A549 (cell line): ENCODE results near the gene CIBAR2. TPM values are rescaled to one million over a fixed set of nuclear protein-coding genes. Genes with fewer than 3 reads are reported as not detected.
A peak's percentile ranks its signal among the peaks of the same experiment; 100 is the strongest.

Experiments
- ATAC-seq, 2 experiments: fragments of 200-7000 bp in 1 of 2; fragments of >200 bp in 1 of 2; cut with Nextera tagmentation in 1 of 2; cut with Tn5 transposase in 1 of 2; 3 replicates each; pipeline versions ENCODE4 v1.8.0 to v1.9.1; 2018 to 2020; ENCODE audit warnings: mild to moderate bottlenecking in 1 of 2, moderate library complexity in 1 of 2
- CTCF ChIA-PET: fragments of 300-600 bp; sonication (Branson Sonifier 250); formaldehyde crosslinking; extraction: SDS; loops from one replicate; lab custom pipeline; 2021; ENCODE audit warnings: antibody characterized with exemption, inconsistent platforms; lab: Yijun Ruan, JAX
- POLR2A ChIA-PET: fragments of 350-600 bp; formaldehyde crosslinking; extraction: SDS; loops from one replicate; lab custom pipeline; 2021; ENCODE audit warnings: antibody characterized with exemption, inconsistent platforms; lab: Yijun Ruan, JAX
- DNase-seq, 2 experiments: peaks; one replicate each; pipeline versions ENCODE4 v3.0.0 to v3.0.0-alpha.2; 2011 to 2016; ENCODE audit warnings: low read depth in 1 of 2, low spot score in 1 of 2
- FAIRE-seq: peaks from 2 replicates; lab custom pipeline; 2011; peaks lifted over from hg19 to GRCh38; lab: Jason Lieb, UNC
- H3K27ac ChIP-seq, 2 experiments: fragments of >200 bp; sonication (Bioruptor Twin); formaldehyde crosslinking; 3 replicates each; pipeline ENCODE4 v1.5.1; 2016 to 2017
- H3K4me1 ChIP-seq: fragments of >200 bp; sonication (Bioruptor Twin); formaldehyde crosslinking; 3 replicates; pipeline ENCODE4 v1.6.1; 2016
- H3K4me2 ChIP-seq: fragments of >200 bp; sonication (Bioruptor Twin); formaldehyde crosslinking; 3 replicates; pipeline ENCODE4 v1.6.1; 2016
- H3K4me3 ChIP-seq: fragments of >200 bp; sonication (Bioruptor Twin); formaldehyde crosslinking; 3 replicates; pipeline ENCODE4 v1.5.1; 2016
- H3K9me3 ChIP-seq: fragments of >200 bp; sonication (Bioruptor Twin); formaldehyde crosslinking; 3 replicates; pipeline ENCODE4 v1.6.1; 2016
- CBX2 ChIP-seq: fragments of 200-600 bp; sonication (generic); IDR thresholded peaks from 2 replicates; pipeline ENCODE4 v1.6.1; 2016; ENCODE audit warnings: low read depth, mild to moderate bottlenecking, borderline replicate concordance
- CEBPB ChIP-seq, 2 experiments: fragments of >200 bp in 1 of 2; sonication (Bioruptor Twin) in 1 of 2; formaldehyde crosslinking in 1 of 2; IDR thresholded peaks; 2 replicates each; pipeline ENCODE4 v1.6.1; 2012 to 2016
- CHD2 ChIP-seq: fragments of 150-350 bp; IDR thresholded peaks from 2 replicates; pipeline ENCODE4 v1.6.1; 2014; ENCODE audit warnings: low read length; ENCODE audit not compliant: partially characterized antibody
- EHF ChIP-seq: fragments of 250-450 bp; sonication (Bioruptor Pico); IDR thresholded peaks from 2 replicates; pipeline ENCODE4 v1.5.0; 2020; ENCODE audit warnings: mild to moderate bottlenecking
- FOSB ChIP-seq: fragments of 250-450 bp; sonication (Bioruptor Pico); IDR thresholded peaks from 2 replicates; pipeline ENCODE4 v1.5.0; 2020; ENCODE audit warnings: mild to moderate bottlenecking, moderate library complexity
- FOSL2 ChIP-seq, 2 experiments: fragments of 450-650 bp in 1 of 2; fragments of >200 bp in 1 of 2; sonication (Bioruptor Twin) in 1 of 2; formaldehyde crosslinking; IDR thresholded peaks; 2 replicates each; pipeline versions ENCODE4 v1.5.0 to v1.6.1; 2016 to 2020; ENCODE audit warnings: mild to moderate bottlenecking in 1 of 2, moderate library complexity in 1 of 2
- HEYL ChIP-seq: fragments of 250-450 bp; sonication (Bioruptor Pico); IDR thresholded peaks from 2 replicates; pipeline ENCODE4 v1.8.0; 2021; ENCODE audit warnings: mild to moderate bottlenecking, moderate library complexity
- JUNB ChIP-seq: fragments of >200 bp; sonication (Bioruptor Twin); formaldehyde crosslinking; IDR thresholded peaks from 2 replicates; pipeline ENCODE4 v1.6.1; 2016
- MAZ ChIP-seq: fragments of 150-350 bp; IDR thresholded peaks from 2 replicates; pipeline ENCODE4 v1.6.1; 2014; ENCODE audit warnings: antibody characterized with exemption, low read depth, low read length, borderline replicate concordance
- MYC ChIP-seq: IDR thresholded peaks from 2 replicates; pipeline ENCODE4 v1.6.1; 2012; ENCODE audit warnings: mild to moderate bottlenecking, inconsistent platforms, low read length, improper control_type of control experiment, borderline replicate concordance
- NFE2L2 ChIP-seq: fragments of 150-350 bp; conservative IDR thresholded peaks from 2 replicates; pipeline ENCODE4 v1.6.1; 2014; ENCODE audit warnings: low read length
- RAD21 ChIP-seq, 2 experiments: fragments of >200 bp in 1 of 2; sonication (Bioruptor Twin) in 1 of 2; formaldehyde crosslinking in 1 of 2; IDR thresholded peaks in 1 of 2; conservative IDR thresholded peaks in 1 of 2; 2 replicates in 1 of 2; 3 replicates in 1 of 2; pipeline ENCODE4 v1.6.1; 2012 to 2018; ENCODE audit warnings: inconsistent platforms in 1 of 2
- RARB ChIP-seq: fragments of 250-450 bp; sonication (Bioruptor Pico); IDR thresholded peaks from 2 replicates; pipeline ENCODE4 v1.8.0; 2021; ENCODE audit warnings: mild to moderate bottlenecking, moderate library complexity
- RCOR1 ChIP-seq: fragments of 150-350 bp; IDR thresholded peaks from 2 replicates; pipeline ENCODE4 v1.6.1; 2014; ENCODE audit warnings: antibody characterized with exemption, low read length, low read depth
- TP53 ChIP-seq: fragments of 250-450 bp; sonication (Bioruptor Pico); IDR thresholded peaks from 2 replicates; pipeline ENCODE4 v1.5.0; 2021; ENCODE audit warnings: mild to moderate bottlenecking, moderate library complexity
- ZC3H11A ChIP-seq: fragments of 450-650 bp; IDR thresholded peaks from 2 replicates; pipeline ENCODE4 v1.6.1; 2014; ENCODE audit warnings: antibody characterized with exemption, mild to moderate bottlenecking
- ZFP36 ChIP-seq: fragments of 450-650 bp; IDR thresholded peaks from 2 replicates; pipeline ENCODE4 v1.6.1; 2014; ENCODE audit warnings: borderline replicate concordance; ENCODE audit not compliant: partially characterized antibody
- WGBS: methylation state at CpG from one replicate; pipeline ENCODE4 v1.1.6; 2017; ENCODE audit errors: missing lambda C conversion rate; 5-methylcytosine and 5-hydroxymethylcytosine counted together
- polyA plus RNA-seq, 4 experiments: library from polyadenylated mRNA; depleted of rRNA in 3 of 4; stranded (reverse); fragments of >200 nt; fragmentation: RNase III in 1 of 4; extraction: RNeasy Plus Mini Kit Qiagen cat#74134 plus additional on column Dnase treatment in 1 of 4; gene quantifications; 2 replicates in 3 of 4; 3 replicates in 1 of 4; pipeline ENCODE4 v1.2.3, GENCODE V29; 2011 to 2017
- TF ChIP-seq, protein P1 (sequence below): fragments of 250-450 bp; sonication (Bioruptor Pico); IDR thresholded peaks from 2 replicates; pipeline ENCODE4 v1.5.0; 2020; ENCODE audit warnings: low read depth, mild to moderate bottlenecking, moderate library complexity
- TF ChIP-seq, protein P2 (sequence below): IDR thresholded peaks from 2 replicates; pipeline ENCODE4 v1.6.1; 2012; ENCODE audit warnings: low read depth, borderline replicate concordance
- TF ChIP-seq, protein P3 (sequence below): fragments of >200 bp; sonication (Bioruptor Twin); formaldehyde crosslinking; IDR thresholded peaks from 3 replicates; pipeline ENCODE4 v1.6.1; 2016
- TF ChIP-seq, protein P4 (sequence below): fragments of 150-350 bp; IDR thresholded peaks from 2 replicates; pipeline ENCODE4 v1.6.1; 2014; ENCODE audit warnings: low read depth, mild to moderate bottlenecking, low read length

The CIBAR2 gene
- polyA plus RNA-seq, 2 of the 4 experiments (the other 2 are of a cell fraction) = not detected

DNA sequence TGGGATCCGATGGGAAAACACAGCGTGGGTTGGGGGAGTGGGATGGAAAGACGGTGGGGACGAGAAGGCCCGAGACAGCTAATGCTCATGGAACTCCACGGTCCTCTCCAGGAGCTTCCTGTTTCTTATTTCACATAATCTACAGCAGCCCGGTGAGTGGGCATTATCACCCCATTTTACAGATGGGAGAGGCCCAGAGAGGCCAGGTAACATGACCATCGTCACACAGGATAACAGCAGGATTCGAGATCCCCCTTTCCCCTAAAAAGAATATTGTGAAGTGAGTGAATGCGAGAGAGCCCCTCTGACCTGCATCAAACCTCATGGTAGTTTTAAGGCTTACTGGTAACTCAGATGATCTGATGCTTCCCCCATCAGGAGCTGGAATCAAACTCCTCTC lies 12.0 kb downstream of the CIBAR2 start:
- POLR2A ChIA-PET = no interaction called here
- no peak for DNase-seq
- no peak for ATAC-seq

DNA sequence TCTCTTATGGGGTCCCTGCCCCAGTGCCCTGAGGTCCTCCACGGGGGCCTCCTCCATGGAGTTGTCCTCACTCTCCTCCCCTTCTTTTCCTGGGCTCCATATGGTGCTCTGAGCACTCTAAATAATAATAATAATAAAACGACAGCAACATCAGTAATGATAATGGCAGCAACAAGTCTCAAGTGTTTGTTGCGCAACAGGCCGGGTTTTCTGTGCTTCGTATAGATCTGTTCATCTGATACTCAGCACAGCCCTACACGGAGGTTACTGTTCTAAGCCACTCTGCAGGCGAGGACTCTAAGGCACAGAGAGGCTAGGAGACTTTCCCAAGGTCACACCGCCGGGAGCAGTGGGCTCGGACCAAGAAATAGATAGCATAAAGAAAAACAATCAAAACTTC lies 13.7 kb downstream of the CIBAR2 start:
- POLR2A ChIA-PET = no interaction called here
- Histone ChIP-seq H3K4me2 (no peak overlapping the region), H3K9me3 (no peaks in the 10 kb centered on the region), H3K4me3 (no peak overlapping the region), H3K4me1 (no peaks in the 10 kb centered on the region), H3K27ac (no peak overlapping the region)
- DNase-seq = no peak
- FAIRE-seq = no peak
- CTCF ChIA-PET = interaction anchor here (1.3 to 4.8 kb wide), 3 partner anchors 10 to 16 kb away, joined by 3 to 26 read pairs (median 7); no protein-coding TSS in a partner anchor
- ATAC-seq = no peak
- 63% methylated on average over 10 of the region's 10 CpGs for whole genome bisulfite sequencing
- TF ChIP-seq CBX2 (no peak), CHD2 (no peak), NFE2L2 (no peak), CEBPB (IDR thresholded peaks at IDR 0.05) (peak; percentile 73 to 92; a peak in 3 of 4 replicates), ZC3H11A (no peak)
- TF ChIP-seq, protein P1, sequence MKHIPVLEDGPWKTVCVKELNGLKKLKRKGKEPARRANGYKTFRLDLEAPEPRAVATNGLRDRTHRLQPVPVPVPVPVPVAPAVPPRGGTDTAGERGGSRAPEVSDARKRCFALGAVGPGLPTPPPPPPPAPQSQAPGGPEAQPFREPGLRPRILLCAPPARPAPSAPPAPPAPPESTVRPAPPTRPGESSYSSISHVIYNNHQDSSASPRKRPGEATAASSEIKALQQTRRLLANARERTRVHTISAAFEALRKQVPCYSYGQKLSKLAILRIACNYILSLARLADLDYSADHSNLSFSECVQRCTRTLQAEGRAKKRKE (CRISPR knock-in tag) = no peak
- TF ChIP-seq, protein P2, sequence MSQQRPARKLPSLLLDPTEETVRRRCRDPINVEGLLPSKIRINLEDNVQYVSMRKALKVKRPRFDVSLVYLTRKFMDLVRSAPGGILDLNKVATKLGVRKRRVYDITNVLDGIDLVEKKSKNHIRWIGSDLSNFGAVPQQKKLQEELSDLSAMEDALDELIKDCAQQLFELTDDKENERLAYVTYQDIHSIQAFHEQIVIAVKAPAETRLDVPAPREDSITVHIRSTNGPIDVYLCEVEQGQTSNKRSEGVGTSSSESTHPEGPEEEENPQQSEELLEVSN = no peak

More for the DNA sequence above, 12.0 kb downstream of the CIBAR2 start:
- no peak for TF ChIP-seq FOSB (CRISPR knock-in tag)
- CTCF ChIA-PET = interaction anchor here (0.6 to 1.9 kb wide), 3 partner anchors 15 to 346 kb away, joined by 3 to 8 read pairs (median 6); no protein-coding TSS in a partner anchor
- Histone ChIP-seq H3K9me3 (no peaks in the 10 kb centered on the region), H3K4me3 (no peak overlapping the region), H3K4me1 (no peaks in the 10 kb centered on the region), H3K4me2 (no peak overlapping the region), H3K27ac (no peak overlapping the region)
- no peak for FAIRE-seq
- 83% methylated on average over 10 of the region's 10 CpGs for WGBS

DNA sequence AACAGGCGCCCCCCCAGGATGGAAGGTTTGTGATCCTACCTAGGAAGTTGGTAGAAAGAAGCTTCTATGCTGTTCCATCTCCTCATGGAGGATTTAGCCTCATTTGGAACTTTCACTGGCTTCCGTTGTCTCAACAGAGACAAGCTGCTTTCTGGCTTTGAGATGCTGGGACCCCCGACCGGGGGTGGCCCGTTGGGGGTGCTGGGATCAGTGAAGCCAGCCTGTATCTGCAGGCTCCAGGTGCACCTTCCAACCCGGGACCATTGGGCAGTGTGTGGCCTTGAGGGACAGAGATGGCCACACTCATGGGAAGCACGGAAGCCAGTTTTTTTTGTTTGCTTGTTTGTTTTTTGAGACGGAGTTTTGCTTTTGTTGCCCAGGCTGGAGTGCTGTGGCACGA lies 15.4 kb downstream of the CIBAR2 start:
- Histone ChIP-seq H3K4me3 (no peak overlapping the region), H3K4me2 (no peak overlapping the region), H3K27ac (no peak overlapping the region), H3K9me3 (no peaks in the 10 kb centered on the region), H3K4me1 (no peaks in the 10 kb centered on the region)
- ChIA-PET POLR2A (no interaction called here), CTCF (interaction anchor here (0.7 to 4.8 kb wide), 4 partner anchors 11 to 343 kb away, joined by 3 to 26 read pairs (median 7); no protein-coding TSS in a partner anchor)
- DNase-seq (no peak), ATAC-seq (no peak), FAIRE-seq (no peak)
- TF ChIP-seq NFE2L2 = no peak
- no peak for TF ChIP-seq FOSL2 (IDR thresholded peaks at IDR 0.05)
- TF ChIP-seq FOSL2 (CRISPR knock-in tag; IDR thresholded peaks at IDR 0.05) = no peak
- no peak for TF ChIP-seq CBX2
- TF ChIP-seq TP53 (CRISPR knock-in tag) = no peak
- no peak for TF ChIP-seq EHF (CRISPR knock-in tag)
- no peak for TF ChIP-seq CHD2
- no peak for TF ChIP-seq RCOR1
- TF ChIP-seq ZFP36 = no peak
- no peak for TF ChIP-seq CEBPB (IDR thresholded peaks at IDR 0.05)
- TF ChIP-seq MYC = no peak
- TF ChIP-seq RARB = no peak
- TF ChIP-seq, protein P3, sequence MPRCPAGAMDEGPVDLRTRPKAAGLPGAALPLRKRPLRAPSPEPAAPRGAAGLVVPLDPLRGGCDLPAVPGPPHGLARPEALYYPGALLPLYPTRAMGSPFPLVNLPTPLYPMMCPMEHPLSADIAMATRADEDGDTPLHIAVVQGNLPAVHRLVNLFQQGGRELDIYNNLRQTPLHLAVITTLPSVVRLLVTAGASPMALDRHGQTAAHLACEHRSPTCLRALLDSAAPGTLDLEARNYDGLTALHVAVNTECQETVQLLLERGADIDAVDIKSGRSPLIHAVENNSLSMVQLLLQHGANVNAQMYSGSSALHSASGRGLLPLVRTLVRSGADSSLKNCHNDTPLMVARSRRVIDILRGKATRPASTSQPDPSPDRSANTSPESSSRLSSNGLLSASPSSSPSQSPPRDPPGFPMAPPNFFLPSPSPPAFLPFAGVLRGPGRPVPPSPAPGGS = no peak
- 37% methylated on average over 8 of the region's 9 CpGs for WGBS

DNA sequence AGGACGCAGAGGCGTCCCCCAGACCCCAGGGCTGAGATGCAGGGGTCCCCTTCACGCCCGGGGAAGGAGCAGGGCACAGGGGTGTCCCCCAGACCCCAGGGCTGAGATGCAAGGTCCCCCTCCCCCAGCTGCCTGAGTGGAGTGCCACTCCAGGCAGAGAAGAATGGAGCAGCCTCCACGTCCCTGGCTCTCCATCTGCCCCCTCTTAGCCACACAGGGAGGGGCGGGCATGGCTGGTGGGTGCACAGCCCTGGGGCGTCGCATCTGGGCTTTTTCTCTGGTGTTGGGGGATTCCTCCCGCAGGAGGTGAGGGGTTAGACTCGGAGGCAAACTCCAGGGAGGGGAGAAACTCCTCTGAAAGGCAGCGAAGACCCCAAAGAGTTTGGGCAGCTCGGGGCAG lies 17.5 kb downstream of the CIBAR2 start:
- TF ChIP-seq MAZ = no peak
- no peak for TF ChIP-seq CBX2
- TF ChIP-seq JUNB = no peak
- no peak for TF ChIP-seq MYC
- TF ChIP-seq HEYL (CRISPR knock-in tag) = no peak
- TF ChIP-seq RAD21 (conservative IDR thresholded peaks at IDR 0.05 in 1 of 2, IDR thresholded peaks at IDR 0.05 in 1 of 2) = no peak
- TF ChIP-seq, protein P4, sequence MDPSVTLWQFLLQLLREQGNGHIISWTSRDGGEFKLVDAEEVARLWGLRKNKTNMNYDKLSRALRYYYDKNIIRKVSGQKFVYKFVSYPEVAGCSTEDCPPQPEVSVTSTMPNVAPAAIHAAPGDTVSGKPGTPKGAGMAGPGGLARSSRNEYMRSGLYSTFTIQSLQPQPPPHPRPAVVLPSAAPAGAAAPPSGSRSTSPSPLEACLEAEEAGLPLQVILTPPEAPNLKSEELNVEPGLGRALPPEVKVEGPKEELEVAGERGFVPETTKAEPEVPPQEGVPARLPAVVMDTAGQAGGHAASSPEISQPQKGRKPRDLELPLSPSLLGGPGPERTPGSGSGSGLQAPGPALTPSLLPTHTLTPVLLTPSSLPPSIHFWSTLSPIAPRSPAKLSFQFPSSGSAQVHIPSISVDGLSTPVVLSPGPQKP = no peak
- POLR2A ChIA-PET = no interaction called here
- ATAC-seq (no peak), FAIRE-seq (no peak), DNase-seq (no peak)
- CTCF ChIA-PET = interaction anchor here (3.1 to 4.8 kb wide), 2 partner anchors 9 to 20 kb away, joined by 11 to 26 read pairs; no protein-coding TSS in a partner anchor
- Histone ChIP-seq H3K4me3 (no peak overlapping the region), H3K27ac (no peak overlapping the region), H3K9me3 (no peaks in the 10 kb centered on the region), H3K4me1 (no peaks in the 10 kb centered on the region), H3K4me2 (no peak overlapping the region)
- 59% methylated on average over 10 of the region's 12 CpGs for WGBS
